Neural cell (in vitro differentiated cells): ENCODE measurements around the gene CELF4.

Source experiments
- CTCF ChIP-seq: fragments of 450-650 bp; IDR thresholded peaks from 2 replicates; pipeline ENCODE4 v1.5.1; 2014; ENCODE audit warnings: antibody characterized with exemption, mild to moderate bottlenecking, moderate library complexity; ENCODE audit not compliant: poor library complexity, severe bottlenecking
- EP300 ChIP-seq: fragments of 450-650 bp; conservative IDR thresholded peaks from 2 replicates; pipeline ENCODE4 v1.6.1; 2014; ENCODE audit warnings: antibody characterized with exemption, mild to moderate bottlenecking, moderate library complexity; ENCODE audit not compliant: poor library complexity, severe bottlenecking
- EZH2 ChIP-seq: fragments of 200-600, 300-800 bp; shearing (Covaris generic), sonication (generic); IDR thresholded peaks from 2 replicates; pipeline ENCODE4 v1.6.1; 2014; ENCODE audit warnings: antibody characterized with exemption, low read length, borderline replicate concordance, mild to moderate bottlenecking; ENCODE audit not compliant: insufficient read depth, poor library complexity, severe bottlenecking
- MXI1 ChIP-seq: fragments of 450-650 bp; conservative IDR thresholded peaks from 2 replicates; pipeline ENCODE4 v1.6.1; 2014; ENCODE audit warnings: antibody characterized with exemption, mild to moderate bottlenecking; ENCODE audit not compliant: poor library complexity, severe bottlenecking
- POLR2AphosphoS5 ChIP-seq: IDR thresholded peaks from 2 replicates; pipeline ENCODE4 v1.6.1; 2012
- RAD21 ChIP-seq: fragments of 450-650 bp; conservative IDR thresholded peaks from 2 replicates; pipeline ENCODE4 v1.6.1; 2014; ENCODE audit warnings: antibody characterized with exemption, mild to moderate bottlenecking, moderate library complexity

GRCh38 chr18:37448946-37449345 is 116.7 kb downstream of the CELF4 start:
- no peak for TF ChIP-seq CTCF
- TF ChIP-seq EP300: no peak
- no peak for TF ChIP-seq EZH2
- no peak for TF ChIP-seq MXI1
- no peak for TF ChIP-seq RAD21
- no peak for TF ChIP-seq POLR2AphosphoS5
